Measurements from ENCODE around the gene SPACA6.

Gene SPACA6

GRCh38 chr19:51703575-51704515 lies 10.7 kb downstream of the SPACA6 start:
- in situ Hi-C loops (cut with MboI; ENCODE audit: low sequenced_read_pairs), result no loop called here

DNA sequence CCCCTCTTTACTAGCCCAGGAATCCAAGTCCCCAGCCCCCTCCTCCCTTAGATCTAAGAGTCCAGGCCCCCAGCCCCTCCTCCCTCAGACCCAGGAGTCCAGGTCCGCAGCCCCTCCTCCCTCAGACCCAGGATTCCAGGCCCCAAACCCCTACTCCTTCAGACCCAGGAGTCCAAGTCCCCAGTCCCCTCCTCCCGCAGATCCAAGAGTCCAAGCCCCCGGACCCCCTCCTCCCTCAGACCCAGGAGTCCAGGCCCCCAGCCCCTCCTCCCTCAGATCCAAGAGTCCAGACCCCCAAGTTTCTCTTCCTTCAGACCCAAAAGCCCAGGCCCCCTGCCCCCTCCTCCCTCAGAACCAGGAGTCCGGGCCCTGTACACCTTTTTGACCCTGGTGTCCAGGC lies 11.5 kb downstream of the SPACA6 start:
- in situ Hi-C loops (cut with MboI; ENCODE audit: low sequenced_read_pairs), result no loop called here

DNA sequence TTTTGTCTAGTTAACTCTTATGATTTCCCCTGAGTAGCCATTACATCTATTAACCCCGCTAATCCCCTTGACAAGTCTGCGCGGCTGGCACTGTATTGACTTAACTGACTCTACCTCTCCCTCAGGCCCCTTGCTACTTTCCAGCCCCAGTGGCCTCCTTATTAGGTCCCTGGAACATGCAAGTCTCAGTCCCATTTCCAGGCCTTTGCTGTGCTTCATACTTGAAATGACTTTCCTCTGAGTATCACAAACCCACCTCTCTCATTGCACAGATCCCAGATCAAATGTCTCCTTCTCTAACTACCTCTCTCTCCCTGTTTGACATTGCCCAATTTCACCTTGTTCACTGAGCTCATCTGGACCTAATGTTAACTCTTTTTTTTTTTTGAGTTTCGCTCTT lies 13.2 kb downstream of the SPACA6 start:
- in situ Hi-C loops (cut with MboI; ENCODE audit: low sequenced_read_pairs), result no loop called here

DNA sequence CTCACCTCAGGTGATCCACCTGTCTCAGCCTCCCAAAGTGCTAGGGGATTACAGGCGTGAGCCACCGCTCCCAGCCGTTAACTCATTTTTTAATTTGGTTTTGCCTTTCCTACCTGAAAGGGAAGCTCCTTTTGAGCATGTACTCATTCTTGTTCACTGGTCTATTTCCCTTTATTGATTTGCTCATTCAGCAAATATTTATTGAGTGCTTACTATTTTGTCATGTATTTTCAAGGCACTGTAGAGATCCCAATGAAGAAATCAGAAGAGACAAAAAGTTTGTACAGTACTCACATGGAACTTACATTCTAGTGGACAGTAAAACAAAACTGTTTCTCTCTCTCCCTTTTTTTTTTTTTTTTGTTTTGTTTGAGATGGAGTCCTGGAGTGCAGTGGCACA lies 13.8 kb downstream of the SPACA6 start:
- in situ Hi-C loops (cut with MboI; ENCODE audit: low sequenced_read_pairs), result no loop called here

GRCh38 chr19:51708811-51709210 lies 15.7 kb downstream of the SPACA6 start:
- in situ Hi-C loops (cut with MboI; ENCODE audit: low sequenced_read_pairs), result no loop called here

DNA sequence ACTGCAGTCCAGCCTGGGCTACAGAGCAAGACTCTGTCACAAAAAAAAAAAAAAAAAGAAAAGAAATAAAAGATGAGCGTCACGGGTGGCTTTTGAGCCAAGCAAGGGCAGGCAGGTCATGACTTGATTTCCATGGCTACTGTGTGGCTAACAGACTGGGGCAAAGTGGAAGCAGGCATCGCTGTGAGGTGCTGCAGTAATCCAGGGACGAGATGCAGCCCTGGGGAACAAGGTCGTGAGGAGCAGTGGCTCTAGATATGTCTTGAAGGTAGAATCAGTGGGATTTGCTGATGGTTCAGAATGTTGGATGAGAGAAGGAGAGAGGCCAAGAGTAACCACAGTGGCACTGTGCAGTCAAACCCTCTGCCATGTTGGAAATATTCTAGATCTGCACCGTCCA lies 16.4 kb downstream of the SPACA6 start:
- in situ Hi-C loops (cut with MboI; ENCODE audit: low sequenced_read_pairs), result no loop called here

- in situ Hi-C loops (cut with MboI; ENCODE audit: low sequenced_read_pairs), result no loop called here
Measured at GRCh38 chr19:51710163-51710562, 17.0 kb downstream of the SPACA6 start.

DNA sequence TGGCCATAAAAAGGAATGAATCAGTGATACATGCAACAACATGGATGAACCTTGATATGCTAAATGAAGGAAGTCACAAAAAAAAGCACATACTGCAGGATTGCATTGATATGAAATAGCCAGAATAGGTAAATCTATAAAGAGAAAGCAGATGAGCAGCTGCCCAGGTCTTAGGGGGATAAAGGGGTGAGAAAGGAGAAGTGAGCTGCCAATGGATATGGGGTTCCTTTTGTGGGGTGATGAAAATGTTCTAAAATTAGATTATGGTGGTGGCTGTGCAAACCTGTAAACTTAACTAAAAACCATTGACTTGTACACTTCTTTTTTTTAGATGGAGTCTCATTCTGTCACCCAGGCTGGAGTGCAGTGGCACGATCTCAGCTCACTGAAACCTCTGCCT lies 18.6 kb downstream of the SPACA6 start:
- in situ Hi-C loops (cut with MboI; ENCODE audit: low sequenced_read_pairs), result no loop called here

GRCh38 chr19:51712461-51713081 lies 19.4 kb downstream of the SPACA6 start:
- in situ Hi-C loops (cut with MboI; ENCODE audit: low sequenced_read_pairs), result no loop called here

DNA sequence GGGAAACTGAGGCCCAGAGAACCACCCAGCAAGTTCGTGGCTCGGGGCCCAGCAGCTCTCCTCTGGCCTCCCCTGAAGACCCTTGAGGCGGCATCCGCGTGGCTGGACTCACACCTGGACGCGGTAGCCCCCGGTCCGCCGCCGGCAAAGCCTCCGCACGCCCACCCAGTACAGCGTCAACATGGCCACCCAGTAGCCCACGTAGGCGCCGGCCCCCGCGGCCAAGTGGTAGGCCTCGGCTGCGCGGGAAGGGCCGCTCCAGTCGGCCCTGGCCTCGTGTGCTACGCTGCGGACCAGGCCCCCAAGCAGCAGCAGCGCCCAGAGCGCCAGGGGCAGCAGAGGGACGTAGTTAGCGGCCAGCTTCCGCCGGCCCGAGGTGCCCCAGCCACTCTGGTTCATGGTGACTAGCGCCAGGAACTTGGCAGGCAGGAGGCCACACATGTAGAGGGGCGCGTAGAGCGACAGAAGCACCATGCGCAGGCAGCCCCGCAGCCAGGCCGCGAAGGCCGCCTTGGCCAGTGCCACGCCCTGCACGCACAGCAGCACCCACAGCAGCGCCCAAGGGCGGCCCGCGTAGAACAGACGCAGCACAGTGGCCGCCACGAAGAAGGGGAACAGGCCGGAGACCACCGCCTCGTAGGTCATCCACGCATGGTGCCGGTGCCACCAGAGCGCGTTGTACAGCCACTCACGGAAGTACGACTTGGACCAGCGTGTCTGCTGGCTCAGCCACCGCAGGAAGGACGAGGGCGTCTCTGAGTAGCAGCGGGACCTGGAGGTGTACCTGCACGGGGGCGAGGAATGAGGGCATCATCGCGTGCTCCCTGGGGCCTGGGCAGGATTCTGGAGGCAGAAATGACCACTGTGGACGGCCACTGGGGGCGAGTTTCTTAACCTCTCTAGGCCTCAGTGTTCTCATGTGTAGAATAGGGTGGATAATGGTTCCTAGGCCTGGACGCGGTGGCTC lies 20.5 kb downstream of the SPACA6 start:
- in situ Hi-C loops (cut with MboI; ENCODE audit: low sequenced_read_pairs), result no loop called here

DNA sequence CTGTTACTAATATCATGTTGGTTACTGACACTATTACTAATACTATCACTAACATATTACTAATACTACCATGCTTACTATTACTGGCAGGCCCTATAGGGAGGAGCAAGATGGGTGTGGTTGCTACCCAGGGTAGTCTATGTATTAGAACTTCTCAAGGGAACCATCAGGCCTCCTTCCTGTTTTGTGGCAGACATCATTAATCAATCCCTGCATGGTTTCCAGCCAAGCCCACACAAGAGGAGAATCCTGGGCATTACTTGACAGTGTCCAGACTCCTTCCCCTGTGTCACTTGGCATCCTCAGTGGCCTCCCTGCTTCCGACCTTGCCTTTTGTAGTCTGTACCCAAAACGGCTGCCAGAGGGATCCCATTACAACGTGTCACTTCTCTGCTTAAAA lies 21.7 kb downstream of the SPACA6 start:
- in situ Hi-C loops (cut with MboI; ENCODE audit: low sequenced_read_pairs), result no loop called here

DNA sequence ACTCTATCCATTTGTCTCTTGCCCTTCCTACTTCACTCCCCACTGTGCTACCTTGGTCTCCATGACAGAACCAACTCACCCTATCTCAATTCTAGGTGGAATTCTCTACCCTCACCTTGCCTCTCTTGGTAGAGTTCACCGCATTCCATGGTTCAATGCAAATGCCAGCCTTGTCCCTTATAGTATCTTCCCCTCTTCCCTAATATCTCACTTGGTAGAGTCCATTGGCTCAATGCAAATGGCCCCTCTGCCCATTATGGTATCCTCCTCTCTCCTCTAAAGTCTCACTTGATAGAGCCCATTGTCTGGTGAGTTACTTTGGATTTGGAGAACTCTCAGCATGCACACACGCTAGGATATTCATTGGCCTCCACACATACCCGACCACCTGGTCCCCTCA lies 22.7 kb downstream of the SPACA6 start:
- in situ Hi-C loops (cut with MboI; ENCODE audit: low sequenced_read_pairs), result no loop called here

- in situ Hi-C loops (cut with MboI; ENCODE audit: low sequenced_read_pairs), result no loop called here
Measured at GRCh38 chr19:51716925-51717324, 23.8 kb downstream of the SPACA6 start.

GRCh38 chr19:51719251-51719988 lies 26.3 kb downstream of the SPACA6 start:
- in situ Hi-C loops (cut with MboI; ENCODE audit: low sequenced_read_pairs), result no loop called here

- in situ Hi-C loops (cut with MboI; ENCODE audit: low sequenced_read_pairs), result no loop called here
Measured at GRCh38 chr19:51721905-51722304, 28.8 kb downstream of the SPACA6 start.

GRCh38 chr19:51722492-51722891 lies 29.4 kb downstream of the SPACA6 start:
- in situ Hi-C loops (cut with MboI; ENCODE audit: low sequenced_read_pairs), result no loop called here

DNA sequence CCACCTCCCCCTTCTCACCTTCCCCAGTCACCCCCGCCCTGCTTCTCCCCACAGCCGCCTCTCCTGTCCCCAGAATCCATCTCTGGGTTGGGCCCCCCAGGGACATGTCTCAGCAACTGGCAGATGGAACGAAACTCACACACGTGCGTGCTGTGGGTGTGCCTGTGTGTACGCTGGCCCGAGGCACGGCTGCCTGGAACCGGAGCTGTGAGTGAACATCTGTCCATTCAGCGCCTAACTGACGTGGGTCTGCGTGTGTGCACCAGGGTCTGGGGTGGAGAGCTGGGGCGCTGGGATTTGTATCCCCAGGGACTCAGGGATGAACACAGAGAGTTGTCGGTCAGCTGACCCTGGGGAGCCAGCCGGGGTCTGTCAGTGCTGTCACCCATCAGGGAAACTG lies 31.4 kb downstream of the SPACA6 start:
- in situ Hi-C loops (cut with MboI; ENCODE audit: low sequenced_read_pairs), result no loop called here

DNA sequence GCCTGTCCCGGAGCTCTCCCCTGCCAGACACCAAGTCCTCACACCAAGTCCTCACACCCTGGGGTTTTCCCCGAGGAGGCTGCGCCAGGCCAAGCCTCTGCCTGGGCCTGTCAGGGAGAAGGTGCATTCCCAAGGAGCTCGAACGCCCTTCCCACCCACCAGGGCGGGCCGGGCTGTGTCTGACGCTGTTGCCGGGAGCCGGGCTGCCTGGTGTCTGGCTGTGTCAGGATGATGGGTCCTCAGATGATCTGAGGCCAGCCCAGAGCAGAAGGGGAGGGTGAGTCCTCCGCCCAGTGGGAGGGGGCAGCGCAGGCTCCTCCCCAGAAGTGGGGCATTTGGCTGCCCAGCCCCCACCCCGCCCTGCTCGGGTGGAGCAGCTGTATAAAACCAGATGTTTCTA lies 32.9 kb downstream of the SPACA6 start:
- in situ Hi-C loops (cut with MboI; ENCODE audit: low sequenced_read_pairs), result no loop called here

- in situ Hi-C loops (cut with MboI; ENCODE audit: low sequenced_read_pairs), result no loop called here
Measured at GRCh38 chr19:51727349-51727880, 34.3 kb downstream of the SPACA6 start.

GRCh38 chr19:51729781-51730180 lies 36.7 kb downstream of the SPACA6 start:
- in situ Hi-C loops (cut with MboI; ENCODE audit: low sequenced_read_pairs), result no loop called here
